HEK293 (cell line): Measurements from ENCODE around the gene MAIP1.

ENCODE experiments used
- CTCF ChIA-PET: fragments of 350-600 bp; formaldehyde crosslinking; extraction: SDS; loops from one replicate; lab custom pipeline; 2021; ENCODE audit warnings: antibody characterized with exemption; lab: Yijun Ruan, JAX
- POLR2A ChIA-PET: fragments of 300-600 bp; formaldehyde crosslinking; extraction: SDS; loops from one replicate; lab custom pipeline; 2020; ENCODE audit warnings: antibody characterized with exemption, inconsistent platforms; lab: Yijun Ruan, JAX
- H3K27ac ChIP-seq: fragments of 200-500 bp; sonication (Bioruptor generic); 2 replicates; pipeline ENCODE4 v1.5.1; 2014; ENCODE audit warnings: low read depth, low read length, control low read depth, inconsistent platforms; ENCODE audit errors: extremely low read depth
- H3K36me3 ChIP-seq, 2 experiments: fragments of 200-500 bp in 1 of 2; sonication (Bioruptor generic) in 1 of 2; 1 replicate in 1 of 2; 2 replicates in 1 of 2; pipeline ENCODE4 v1.5.1; 2014 to 2017; ENCODE audit warnings: inconsistent platforms in 2 of 2, low read length in 2 of 2; ENCODE audit not compliant: control insufficient read depth in 2 of 2, insufficient read depth in 1 of 2
- H3K4me1 ChIP-seq: fragments of 200-500 bp; sonication (Bioruptor generic); 2 replicates; pipeline ENCODE4 v1.5.1; 2014; ENCODE audit warnings: mild to moderate bottlenecking, low read length, inconsistent platforms; ENCODE audit not compliant: control insufficient read depth, insufficient read depth
- H3K4me3 ChIP-seq: 2 replicates; pipeline ENCODE4 v1.5.1; 2011; ENCODE audit warnings: low read depth, mild to moderate bottlenecking, control low read depth, low read length, moderate library complexity
- H3K9me3 ChIP-seq: fragments of 200-500 bp; sonication (Bioruptor generic); 2 replicates; pipeline ENCODE4 v1.5.1; 2014; ENCODE audit warnings: low read depth, low read length, inconsistent platforms; ENCODE audit not compliant: control insufficient read depth, insufficient read depth
- KLF8 ChIP-seq: fragments of 450-650 bp; formaldehyde crosslinking; IDR thresholded peaks from 2 replicates; pipeline ENCODE4 v1.5.1; 2016; ENCODE audit warnings: missing biosample characterization, missing genetic modification characterization
- KLF9 ChIP-seq: fragments of 450-650 bp; formaldehyde crosslinking; IDR thresholded peaks from 2 replicates; pipeline ENCODE4 v1.5.1; 2016; ENCODE audit warnings: missing biosample characterization, missing genetic modification characterization, low read depth
- SCRT1 ChIP-seq: fragments of 450-650 bp; formaldehyde crosslinking; IDR thresholded peaks from 2 replicates; pipeline ENCODE4 v1.5.1; 2016; ENCODE audit warnings: missing biosample characterization, missing genetic modification characterization, borderline replicate concordance
- SP2 ChIP-seq: fragments of 450-650 bp; formaldehyde crosslinking; IDR thresholded peaks from 2 replicates; pipeline ENCODE4 v1.5.1; 2016; ENCODE audit warnings: missing biosample characterization, missing genetic modification characterization
- ZBTB21 ChIP-seq: fragments of 450-650 bp; formaldehyde crosslinking; IDR thresholded peaks from 2 replicates; pipeline ENCODE4 v1.5.1; 2017; ENCODE audit warnings: missing biosample characterization, missing genetic modification characterization
- ZEB2 ChIP-seq: fragments of 450-650 bp; formaldehyde crosslinking; IDR thresholded peaks from 2 replicates; pipeline ENCODE4 v1.5.1; 2016; ENCODE audit warnings: missing biosample characterization, missing genetic modification characterization
- ZNF324 ChIP-seq: fragments of 450-650 bp; formaldehyde crosslinking; IDR thresholded peaks from 2 replicates; pipeline ENCODE4 v1.5.1; 2016; ENCODE audit warnings: missing biosample characterization, missing genetic modification characterization
- ZNF600 ChIP-seq: fragments of 450-650 bp; formaldehyde crosslinking; IDR thresholded peaks from 2 replicates; pipeline ENCODE4 v1.5.1; 2016; ENCODE audit warnings: missing biosample characterization, missing genetic modification characterization
- TF ChIP-seq, protein P1 (sequence below): sonication (generic); formaldehyde crosslinking; IDR thresholded peaks from 2 replicates; pipeline ENCODE4 v1.8.1; 2022; ENCODE audit warnings: mild to moderate bottlenecking, moderate library complexity, missing genetic modification reagents
- TF ChIP-seq, protein P2 (sequence below): fragments of 450-650 bp; formaldehyde crosslinking; IDR thresholded peaks from 2 replicates; pipeline ENCODE4 v1.5.1; 2016; ENCODE audit warnings: missing biosample characterization, missing genetic modification characterization, borderline replicate concordance
- TF ChIP-seq, protein P3 (sequence below): fragments of 450-650 bp; formaldehyde crosslinking; IDR thresholded peaks from 2 replicates; pipeline ENCODE4 v1.5.1; 2016; ENCODE audit warnings: missing biosample characterization, missing genetic modification characterization
- TF ChIP-seq, protein P4 (sequence below): fragments of 450-650 bp; formaldehyde crosslinking; IDR thresholded peaks from 2 replicates; pipeline ENCODE4 v1.5.1; 2016; ENCODE audit warnings: missing biosample characterization, missing genetic modification characterization
- TF ChIP-seq, protein P5 (sequence below): fragments of 450-650 bp; formaldehyde crosslinking; IDR thresholded peaks from 2 replicates; pipeline ENCODE4 v1.5.1; 2017; ENCODE audit warnings: missing biosample characterization, mild to moderate bottlenecking, missing genetic modification characterization, moderate library complexity

The MAIP1 gene

DNA sequence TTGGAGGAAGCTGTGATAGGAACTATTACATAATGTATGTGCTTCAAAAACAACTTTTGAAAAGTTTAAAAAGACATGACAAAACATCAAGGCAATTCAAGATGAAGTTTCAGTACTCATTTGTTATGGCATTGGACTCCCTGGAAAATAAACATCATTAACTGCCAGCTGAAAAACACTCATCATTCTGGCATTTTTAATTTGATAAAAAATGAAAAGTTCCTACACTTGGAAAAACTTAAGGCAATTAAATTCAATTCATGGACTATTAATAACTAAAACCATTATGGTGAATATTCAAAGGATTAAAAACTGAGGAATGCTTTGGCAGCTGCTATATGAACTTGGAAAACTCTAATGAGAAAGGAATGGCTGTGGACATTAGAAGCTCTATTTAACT lies 8.5 kb upstream of the MAIP1 start (continued):
- TF ChIP-seq, protein P1, sequence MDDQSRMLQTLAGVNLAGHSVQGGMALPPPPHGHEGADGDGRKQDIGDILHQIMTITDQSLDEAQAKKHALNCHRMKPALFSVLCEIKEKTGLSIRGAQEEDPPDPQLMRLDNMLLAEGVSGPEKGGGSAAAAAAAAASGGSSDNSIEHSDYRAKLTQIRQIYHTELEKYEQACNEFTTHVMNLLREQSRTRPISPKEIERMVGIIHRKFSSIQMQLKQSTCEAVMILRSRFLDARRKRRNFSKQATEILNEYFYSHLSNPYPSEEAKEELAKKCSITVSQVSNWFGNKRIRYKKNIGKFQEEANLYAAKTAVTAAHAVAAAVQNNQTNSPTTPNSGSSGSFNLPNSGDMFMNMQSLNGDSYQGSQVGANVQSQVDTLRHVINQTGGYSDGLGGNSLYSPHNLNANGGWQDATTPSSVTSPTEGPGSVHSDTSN (CRISPR knock-in tag): no peak
- TF ChIP-seq KLF9 (tag by site-specific recombination): no peak
- TF ChIP-seq SCRT1: no peak
- TF ChIP-seq, protein P2, sequence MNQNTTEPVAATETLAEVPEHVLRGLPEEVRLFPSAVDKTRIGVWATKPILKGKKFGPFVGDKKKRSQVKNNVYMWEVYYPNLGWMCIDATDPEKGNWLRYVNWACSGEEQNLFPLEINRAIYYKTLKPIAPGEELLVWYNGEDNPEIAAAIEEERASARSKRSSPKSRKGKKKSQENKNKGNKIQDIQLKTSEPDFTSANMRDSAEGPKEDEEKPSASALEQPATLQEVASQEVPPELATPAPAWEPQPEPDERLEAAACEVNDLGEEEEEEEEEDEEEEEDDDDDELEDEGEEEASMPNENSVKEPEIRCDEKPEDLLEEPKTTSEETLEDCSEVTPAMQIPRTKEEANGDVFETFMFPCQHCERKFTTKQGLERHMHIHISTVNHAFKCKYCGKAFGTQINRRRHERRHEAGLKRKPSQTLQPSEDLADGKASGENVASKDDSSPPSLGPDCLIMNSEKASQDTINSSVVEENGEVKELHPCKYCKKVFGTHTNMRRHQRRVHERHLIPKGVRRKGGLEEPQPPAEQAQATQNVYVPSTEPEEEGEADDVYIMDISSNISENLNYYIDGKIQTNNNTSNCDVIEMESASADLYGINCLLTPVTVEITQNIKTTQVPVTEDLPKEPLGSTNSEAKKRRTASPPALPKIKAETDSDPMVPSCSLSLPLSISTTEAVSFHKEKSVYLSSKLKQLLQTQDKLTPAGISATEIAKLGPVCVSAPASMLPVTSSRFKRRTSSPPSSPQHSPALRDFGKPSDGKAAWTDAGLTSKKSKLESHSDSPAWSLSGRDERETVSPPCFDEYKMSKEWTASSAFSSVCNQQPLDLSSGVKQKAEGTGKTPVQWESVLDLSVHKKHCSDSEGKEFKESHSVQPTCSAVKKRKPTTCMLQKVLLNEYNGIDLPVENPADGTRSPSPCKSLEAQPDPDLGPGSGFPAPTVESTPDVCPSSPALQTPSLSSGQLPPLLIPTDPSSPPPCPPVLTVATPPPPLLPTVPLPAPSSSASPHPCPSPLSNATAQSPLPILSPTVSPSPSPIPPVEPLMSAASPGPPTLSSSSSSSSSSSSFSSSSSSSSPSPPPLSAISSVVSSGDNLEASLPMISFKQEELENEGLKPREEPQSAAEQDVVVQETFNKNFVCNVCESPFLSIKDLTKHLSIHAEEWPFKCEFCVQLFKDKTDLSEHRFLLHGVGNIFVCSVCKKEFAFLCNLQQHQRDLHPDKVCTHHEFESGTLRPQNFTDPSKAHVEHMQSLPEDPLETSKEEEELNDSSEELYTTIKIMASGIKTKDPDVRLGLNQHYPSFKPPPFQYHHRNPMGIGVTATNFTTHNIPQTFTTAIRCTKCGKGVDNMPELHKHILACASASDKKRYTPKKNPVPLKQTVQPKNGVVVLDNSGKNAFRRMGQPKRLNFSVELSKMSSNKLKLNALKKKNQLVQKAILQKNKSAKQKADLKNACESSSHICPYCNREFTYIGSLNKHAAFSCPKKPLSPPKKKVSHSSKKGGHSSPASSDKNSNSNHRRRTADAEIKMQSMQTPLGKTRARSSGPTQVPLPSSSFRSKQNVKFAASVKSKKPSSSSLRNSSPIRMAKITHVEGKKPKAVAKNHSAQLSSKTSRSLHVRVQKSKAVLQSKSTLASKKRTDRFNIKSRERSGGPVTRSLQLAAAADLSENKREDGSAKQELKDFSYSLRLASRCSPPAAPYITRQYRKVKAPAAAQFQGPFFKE (tag by site-specific recombination): no peak
- no peak for TF ChIP-seq ZNF324 (tag by site-specific recombination)
- TF ChIP-seq, protein P3, sequence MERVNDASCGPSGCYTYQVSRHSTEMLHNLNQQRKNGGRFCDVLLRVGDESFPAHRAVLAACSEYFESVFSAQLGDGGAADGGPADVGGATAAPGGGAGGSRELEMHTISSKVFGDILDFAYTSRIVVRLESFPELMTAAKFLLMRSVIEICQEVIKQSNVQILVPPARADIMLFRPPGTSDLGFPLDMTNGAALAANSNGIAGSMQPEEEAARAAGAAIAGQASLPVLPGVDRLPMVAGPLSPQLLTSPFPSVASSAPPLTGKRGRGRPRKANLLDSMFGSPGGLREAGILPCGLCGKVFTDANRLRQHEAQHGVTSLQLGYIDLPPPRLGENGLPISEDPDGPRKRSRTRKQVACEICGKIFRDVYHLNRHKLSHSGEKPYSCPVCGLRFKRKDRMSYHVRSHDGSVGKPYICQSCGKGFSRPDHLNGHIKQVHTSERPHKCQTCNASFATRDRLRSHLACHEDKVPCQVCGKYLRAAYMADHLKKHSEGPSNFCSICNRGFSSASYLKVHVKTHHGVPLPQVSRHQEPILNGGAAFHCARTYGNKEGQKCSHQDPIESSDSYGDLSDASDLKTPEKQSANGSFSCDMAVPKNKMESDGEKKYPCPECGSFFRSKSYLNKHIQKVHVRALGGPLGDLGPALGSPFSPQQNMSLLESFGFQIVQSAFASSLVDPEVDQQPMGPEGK (tag by site-specific recombination): no peak
- TF ChIP-seq, protein P4, sequence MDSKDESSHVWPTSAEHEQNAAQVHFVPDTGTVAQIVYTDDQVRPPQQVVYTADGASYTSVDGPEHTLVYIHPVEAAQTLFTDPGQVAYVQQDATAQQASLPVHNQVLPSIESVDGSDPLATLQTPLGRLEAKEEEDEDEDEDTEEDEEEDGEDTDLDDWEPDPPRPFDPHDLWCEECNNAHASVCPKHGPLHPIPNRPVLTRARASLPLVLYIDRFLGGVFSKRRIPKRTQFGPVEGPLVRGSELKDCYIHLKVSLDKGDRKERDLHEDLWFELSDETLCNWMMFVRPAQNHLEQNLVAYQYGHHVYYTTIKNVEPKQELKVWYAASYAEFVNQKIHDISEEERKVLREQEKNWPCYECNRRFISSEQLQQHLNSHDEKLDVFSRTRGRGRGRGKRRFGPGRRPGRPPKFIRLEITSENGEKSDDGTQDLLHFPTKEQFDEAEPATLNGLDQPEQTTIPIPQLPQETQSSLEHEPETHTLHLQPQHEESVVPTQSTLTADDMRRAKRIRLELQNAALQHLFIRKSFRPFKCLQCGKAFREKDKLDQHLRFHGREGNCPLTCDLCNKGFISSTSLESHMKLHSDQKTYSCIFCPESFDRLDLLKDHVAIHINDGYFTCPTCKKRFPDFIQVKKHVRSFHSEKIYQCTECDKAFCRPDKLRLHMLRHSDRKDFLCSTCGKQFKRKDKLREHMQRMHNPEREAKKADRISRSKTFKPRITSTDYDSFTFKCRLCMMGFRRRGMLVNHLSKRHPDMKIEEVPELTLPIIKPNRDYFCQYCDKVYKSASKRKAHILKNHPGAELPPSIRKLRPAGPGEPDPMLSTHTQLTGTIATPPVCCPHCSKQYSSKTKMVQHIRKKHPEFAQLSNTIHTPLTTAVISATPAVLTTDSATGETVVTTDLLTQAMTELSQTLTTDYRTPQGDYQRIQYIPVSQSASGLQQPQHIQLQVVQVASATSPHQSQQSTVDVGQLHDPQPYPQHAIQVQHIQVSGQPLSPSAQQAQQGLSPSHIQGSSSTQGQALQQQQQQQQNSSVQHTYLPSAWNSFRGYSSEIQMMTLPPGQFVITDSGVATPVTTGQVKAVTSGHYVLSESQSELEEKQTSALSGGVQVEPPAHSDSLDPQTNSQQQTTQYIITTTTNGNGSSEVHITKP (tag by site-specific recombination): no peak

DNA sequence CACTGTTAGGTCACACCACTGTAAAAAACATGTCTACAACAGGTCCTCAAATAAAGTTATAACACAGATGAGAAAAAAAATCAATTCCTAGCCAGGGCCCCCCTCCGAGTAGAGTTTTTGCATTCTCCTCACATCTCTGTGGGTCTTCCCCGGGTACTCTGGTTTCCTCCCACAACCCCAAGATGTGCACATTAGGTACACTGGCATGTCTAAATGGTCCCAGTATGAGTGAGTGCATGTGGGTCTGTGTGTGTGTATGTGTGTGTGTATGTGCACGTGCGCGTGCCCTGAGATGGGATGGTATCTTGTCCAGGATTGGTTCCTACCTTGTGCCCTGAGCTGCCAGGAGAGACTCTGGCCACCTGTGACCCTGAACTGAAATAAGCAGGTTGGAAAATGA lies 5.0 kb upstream of the MAIP1 start:
- H3K9me3 ChIP-seq: no peaks in the 10 kb centered on the region
- ChIA-PET CTCF (interaction anchor here (0.7 to 0.8 kb wide), 2 partner anchors 18 to 559 kb away, joined by 3 read pairs; partner anchors contain the start of gene KCTD18), POLR2A (no interaction called here)
- H3K36me3 ChIP-seq: peaks cover 23 to 50% of the 10 kb centered on the region in 2 experiments
- TF ChIP-seq KLF8 (tag by site-specific recombination): no peak
- no peak for TF ChIP-seq ZEB2 (tag by site-specific recombination)
- TF ChIP-seq SP2: no peak
- TF ChIP-seq ZBTB21: no peak
- TF ChIP-seq, protein P5, sequence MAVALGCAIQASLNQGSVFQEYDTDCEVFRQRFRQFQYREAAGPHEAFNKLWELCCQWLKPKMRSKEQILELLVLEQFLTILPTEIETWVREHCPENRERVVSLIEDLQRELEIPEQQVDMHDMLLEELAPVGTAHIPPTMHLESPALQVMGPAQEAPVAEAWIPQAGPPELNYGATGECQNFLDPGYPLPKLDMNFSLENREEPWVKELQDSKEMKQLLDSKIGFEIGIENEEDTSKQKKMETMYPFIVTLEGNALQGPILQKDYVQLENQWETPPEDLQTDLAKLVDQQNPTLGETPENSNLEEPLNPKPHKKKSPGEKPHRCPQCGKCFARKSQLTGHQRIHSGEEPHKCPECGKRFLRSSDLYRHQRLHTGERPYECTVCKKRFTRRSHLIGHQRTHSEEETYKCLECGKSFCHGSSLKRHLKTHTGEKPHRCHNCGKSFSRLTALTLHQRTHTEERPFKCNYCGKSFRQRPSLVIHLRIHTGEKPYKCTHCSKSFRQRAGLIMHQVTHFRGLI (tag by site-specific recombination): no peak
- no peak for TF ChIP-seq ZNF600 (tag by site-specific recombination)
- no peak overlapping the region for H3K4me3 ChIP-seq
- no peak overlapping the region for H3K27ac ChIP-seq
- H3K4me1 ChIP-seq: no peaks in the 10 kb centered on the region
